H9 (cell line): Measurements from ENCODE around the gene HNRNPLL. TPM values are rescaled to one million over a fixed set of nuclear protein-coding genes. Genes with fewer than 3 reads are reported as not detected.

ENCODE experiments used
- DNase-seq: peaks from one replicate; pipeline ENCODE4 v3.0.0-alpha.2; 2017
- H2AFZ ChIP-seq: one replicate; pipeline ENCODE4 v1.6.1; 2013; ENCODE audit warnings: mild to moderate bottlenecking, low read length, control low read depth, moderate library complexity
- H2AK5ac ChIP-seq: 2 replicates; pipeline ENCODE4 v1.6.1; 2013; ENCODE audit warnings: low read length, control low read depth, mixed read lengths; ENCODE audit not compliant: insufficient read length
- H2BK120ac ChIP-seq: one replicate; pipeline ENCODE4 v1.6.1; 2013; ENCODE audit warnings: low read depth, mild to moderate bottlenecking, low read length, control low read depth, inconsistent platforms; ENCODE audit not compliant: poor library complexity, severe bottlenecking
- H2BK12ac ChIP-seq: 2 replicates; pipeline ENCODE4 v1.6.1; 2013; ENCODE audit warnings: low read length, control low read depth, mixed read lengths, low read depth; ENCODE audit not compliant: insufficient read length
- H2BK15ac ChIP-seq: 2 replicates; pipeline ENCODE4 v1.6.1; 2013; ENCODE audit warnings: low read depth, low read length, control low read depth
- H2BK20ac ChIP-seq: one replicate; pipeline ENCODE4 v1.6.1; 2013; ENCODE audit warnings: low read depth, mild to moderate bottlenecking, low read length, control low read depth, inconsistent platforms; ENCODE audit not compliant: poor library complexity, severe bottlenecking
- H2BK5ac ChIP-seq: 2 replicates; pipeline ENCODE4 v1.6.1; 2013; ENCODE audit warnings: low read length, control low read depth, mixed read lengths; ENCODE audit not compliant: insufficient read length
- H3K14ac ChIP-seq: 2 replicates; pipeline ENCODE4 v1.6.1; 2013; ENCODE audit warnings: low read length, control low read depth; ENCODE audit not compliant: insufficient read depth
- H3K18ac ChIP-seq: 2 replicates; pipeline ENCODE4 v1.6.1; 2013; ENCODE audit warnings: low read depth, mild to moderate bottlenecking, mixed read lengths, low read length, control low read depth; ENCODE audit not compliant: insufficient read length
- H3K23ac ChIP-seq: 2 replicates; pipeline ENCODE4 v1.6.1; 2013; ENCODE audit warnings: low read length, control low read depth, mixed read lengths, low read depth; ENCODE audit not compliant: insufficient read length
- H3K23me2 ChIP-seq: 2 replicates; pipeline ENCODE4 v1.6.1; 2013; ENCODE audit warnings: low read depth, mild to moderate bottlenecking, mixed read lengths, low read length, control low read depth; ENCODE audit not compliant: insufficient read length, poor library complexity, severe bottlenecking
- H3K27ac ChIP-seq: 2 replicates; pipeline ENCODE4 v1.5.1; 2013; ENCODE audit warnings: low read length, control low read depth, mixed read lengths, low read depth; ENCODE audit not compliant: insufficient read length
- H3K27me3 ChIP-seq: 2 replicates; pipeline ENCODE4 v1.6.1; 2013; ENCODE audit warnings: low read length, control low read depth, inconsistent platforms; ENCODE audit not compliant: insufficient read depth
- H3K4ac ChIP-seq: 2 replicates; pipeline ENCODE4 v1.6.1; 2013; ENCODE audit warnings: low read depth, mild to moderate bottlenecking, control low read depth, inconsistent platforms, low read length, moderate library complexity
- H3K4me1 ChIP-seq: 2 replicates; pipeline ENCODE4 v1.6.1; 2013; ENCODE audit warnings: low read length, control low read depth, inconsistent platforms; ENCODE audit not compliant: insufficient read depth
- H3K4me2 ChIP-seq: 2 replicates; pipeline ENCODE4 v1.6.1; 2013; ENCODE audit warnings: low read length, control low read depth, mixed read lengths; ENCODE audit not compliant: insufficient read length, insufficient read depth
- H3K56ac ChIP-seq: 2 replicates; pipeline ENCODE4 v1.6.1; 2013; ENCODE audit warnings: low read depth, mild to moderate bottlenecking, mixed read lengths, low read length, control low read depth; ENCODE audit not compliant: insufficient read length
- H3K79me1 ChIP-seq: 2 replicates; pipeline ENCODE4 v1.6.1; 2013; ENCODE audit warnings: low read depth, mild to moderate bottlenecking, moderate library complexity, low read length, control low read depth, inconsistent platforms; ENCODE audit not compliant: insufficient read depth, poor library complexity, severe bottlenecking
- H3K79me2 ChIP-seq: 2 replicates; pipeline ENCODE4 v1.6.1; 2013; ENCODE audit warnings: low read length, control low read depth, inconsistent platforms; ENCODE audit not compliant: insufficient read depth
- H3K9ac ChIP-seq: 2 replicates; pipeline ENCODE4 v1.6.1; 2013; ENCODE audit warnings: low read length, control low read depth, mixed read lengths; ENCODE audit not compliant: insufficient read length; ENCODE audit errors: extremely low read depth
- H3K9me3 ChIP-seq: one replicate; pipeline ENCODE4 v1.6.1; 2013; ENCODE audit warnings: low read depth, low read length, inconsistent platforms; ENCODE audit not compliant: control insufficient read depth
- H3T11ph ChIP-seq: one replicate; pipeline ENCODE4 v1.6.1; 2013; ENCODE audit warnings: mild to moderate bottlenecking, low read length, control low read depth, inconsistent platforms
- H4K20me1 ChIP-seq: one replicate; pipeline ENCODE4 v1.6.1; 2013; ENCODE audit not compliant: control insufficient read depth, insufficient read length, insufficient read depth
- H4K5ac ChIP-seq: 2 replicates; pipeline ENCODE4 v1.6.1; 2013; ENCODE audit warnings: low read depth, mild to moderate bottlenecking, mixed read lengths, low read length, control low read depth; ENCODE audit not compliant: insufficient read length
- H4K8ac ChIP-seq: replicated peaks from 2 replicates; pipeline ENCODE4 v1.6.1; 2013; ENCODE audit warnings: low read length, control low read depth, mixed read lengths, low read depth; ENCODE audit not compliant: insufficient read length
- H4K91ac ChIP-seq: 2 replicates; pipeline ENCODE4 v1.6.1; 2013; ENCODE audit warnings: low read depth, mild to moderate bottlenecking, moderate library complexity, mixed read lengths, low read length, control low read depth; ENCODE audit not compliant: insufficient read length
- H3K27ac Mint-ChIP-seq, 3 experiments: 2 replicates in 2 of 3; 3 replicates in 1 of 3; pipeline ENCODE4 v1.8.0; 2020 to 2021; ENCODE audit warnings: mixed read lengths in 3 of 3, mild to moderate bottlenecking in 1 of 3, moderate library complexity in 1 of 3
- H3K27me3 Mint-ChIP-seq: 2 replicates; pipeline ENCODE4 v1.8.0; 2021; ENCODE audit warnings: low read depth, mild to moderate bottlenecking, moderate library complexity, mixed read lengths
- H3K36me3 Mint-ChIP-seq, 3 experiments: 2 replicates in 2 of 3; 3 replicates in 1 of 3; pipeline ENCODE4 v1.8.0; 2020 to 2021; ENCODE audit warnings: low read depth in 3 of 3, mixed read lengths in 3 of 3; ENCODE audit not compliant: insufficient read depth in 1 of 3
- H3K4me1 Mint-ChIP-seq, 2 experiments: 2 replicates each; pipeline ENCODE4 v1.8.0; 2020; ENCODE audit warnings: mixed read lengths in 2 of 2
- H3K4me3 Mint-ChIP-seq, 2 experiments: 2 replicates in 1 of 2; 3 replicates in 1 of 2; pipeline ENCODE4 v1.8.0; 2020 to 2021; ENCODE audit warnings: mild to moderate bottlenecking in 2 of 2, mixed read lengths in 2 of 2, moderate library complexity in 1 of 2
- H3K9me3 Mint-ChIP-seq, 2 experiments: 2 replicates in 1 of 2; 3 replicates in 1 of 2; pipeline ENCODE4 v1.8.0; 2020; ENCODE audit warnings: mild to moderate bottlenecking in 2 of 2, mixed read lengths in 2 of 2, moderate library complexity in 1 of 2
- CTCF ChIP-seq: fragments of 200-600 bp; sonication (generic); conservative IDR thresholded peaks from 3 replicates; pipeline ENCODE4 v1.8.0; 2021; ENCODE audit warnings: antibody characterized with exemption, mild to moderate bottlenecking
- WGBS: extraction: QIAGEN DNeasy Blood & Tissue Kit; methylation state at CpG from one replicate; pipeline ENCODE4 v1.1.7; 2013; ENCODE audit warnings: missing lambda C conversion rate, low lambda C conversion rate, mixed read lengths; ENCODE audit not compliant: insufficient read length; ENCODE audit errors: extremely low coverage; 5-methylcytosine and 5-hydroxymethylcytosine counted together
- total RNA-seq: library from RNA; stranded (reverse); gene quantifications from 2 replicates; pipeline ENCODE4 v1.2.1, GENCODE V29; 2021

HNRNPLL gene
- total RNA-seq, 1 experiment from 2014 or later: 52.3 TPM

- no peak overlapping the region for H4K91ac ChIP-seq
- DNase-seq: no peak
- Mint-ChIP-seq H3K27ac (no peak overlapping the region), H3K4me3 (no peak overlapping the region), H3K36me3 (peaks cover 10 to 57% (median 50%) of the 10 kb centered on the region in 3 experiments; a peak in 6 of 7 replicates), H3K4me1 (peaks cover 17 to 19% of the 10 kb centered on the region in 2 experiments), H3K9me3 (no peaks in the 10 kb centered on the region), H3K27me3 (no peaks in the 10 kb centered on the region)
- H4K5ac ChIP-seq: no peak overlapping the region
- no peak overlapping the region for H2BK15ac ChIP-seq
- no peak overlapping the region for H2BK120ac ChIP-seq
- H3K27ac ChIP-seq: no peak overlapping the region
- no peaks in the 10 kb centered on the region for H3K27me3 ChIP-seq
- no peak overlapping the region for H4K8ac ChIP-seq
- WGBS: no CpG with 5 or more reads among the region's 3 CpGs
- H3K9me3 ChIP-seq: no peaks in the 10 kb centered on the region
- H2AK5ac ChIP-seq: no peak overlapping the region
- no peak for TF ChIP-seq CTCF
- no peak overlapping the region for H3K23ac ChIP-seq
- H3K79me1 ChIP-seq: peaks cover 2% of the 10 kb centered on the region
- no peak overlapping the region for H2AFZ ChIP-seq
- no peaks in the 10 kb centered on the region for H4K20me1 ChIP-seq
- H2BK5ac ChIP-seq: no peak overlapping the region
- no peak overlapping the region for H2BK20ac ChIP-seq
- H3K14ac ChIP-seq: no peak overlapping the region
- no peak overlapping the region for H3T11ph ChIP-seq
- H3K4me1 ChIP-seq: no peaks in the 10 kb centered on the region; the same call in 1 of the 2 replicates
- H3K18ac ChIP-seq: no peak overlapping the region
- H3K4me2 ChIP-seq: no peak overlapping the region
- H3K9ac ChIP-seq: no peak overlapping the region
- no peak overlapping the region for H3K56ac ChIP-seq
- H3K4ac ChIP-seq: no peak overlapping the region
- H3K23me2 ChIP-seq: no peaks in the 10 kb centered on the region
- H3K79me2 ChIP-seq: peaks cover 5% of the 10 kb centered on the region; the same call in 1 of the 2 replicates
- no peak overlapping the region for H2BK12ac ChIP-seq
Measured at GRCh38 chr2:38586931-38587330, 15.8 kb downstream of the HNRNPLL start.
